HG03571 (cell line): Measurements from ENCODE around the gene LTB4R.
A peak's percentile ranks its signal among the peaks of the same experiment; 100 is the strongest.

Experiments used
- ATAC-seq: cut with Tn5 transposase; IDR thresholded peaks from one replicate; pipeline ENCODE4 v1.9.1; 2021; ENCODE audit not compliant: unreplicated experiment

The LTB4R gene

GRCh38 chr14:24299255-24300191, 11.8 kb upstream of the LTB4R start, which contains the start of the genes DHRS1 and NOP9:
Gene DHRS1 (minus strand): TSS chr14:24299780. CDS start chr14:24299106, 674 bp downstream.
Gene NOP9 (plus strand): TSS chr14:24299850. CDS start chr14:24299955, 105 bp downstream.
- ATAC-seq, result peak; percentile 60

- ATAC-seq, result no peak
Measured at GRCh38 chr14:24300326-24300980, 10.8 kb upstream of the LTB4R start.

GRCh38 chr14:24304019-24304387, 7.3 kb upstream of the LTB4R start:
- ATAC-seq, result no peak

GRCh38 chr14:24307156-24307574, 4.1 kb upstream of the LTB4R start:
- no peak for ATAC-seq

- ATAC-seq, result no peak
Measured at GRCh38 chr14:24307575-24308341, 3.5 kb upstream of the LTB4R start, which contains the start of gene CIDEB. Gene CIDEB (minus strand): TSS chr14:24307977. CDS start chr14:24307858, 119 bp downstream.

GRCh38 chr14:24308342-24309124, 2.8 kb upstream of the LTB4R start:
- no peak for ATAC-seq

- no peak for ATAC-seq
Measured at GRCh38 chr14:24309538-24310264, 1.6 kb upstream of the LTB4R start, which contains the start of gene LTB4R2. Gene LTB4R2 (plus strand): TSS chr14:24310140. CDS start chr14:24310665, 525 bp downstream.

- ATAC-seq, result no peak
Measured at GRCh38 chr14:24310265-24310645, 1.0 kb upstream of the LTB4R start.

GRCh38 chr14:24311837-24312615, 724 bp downstream of the LTB4R start:
- no peak for ATAC-seq

GRCh38 chr14:24312736-24313507, 1.6 kb downstream of the LTB4R start:
- no peak for ATAC-seq

- ATAC-seq, result no peak
Measured at GRCh38 chr14:24313913-24314312, 2.6 kb downstream of the LTB4R start.

- no peak for ATAC-seq
Measured at GRCh38 chr14:24314377-24315193, 3.3 kb downstream of the LTB4R start.

GRCh38 chr14:24315243-24315806, 4.0 kb downstream of the LTB4R start:
- no peak for ATAC-seq

- ATAC-seq, result no peak
Measured at GRCh38 chr14:24315807-24316596, 4.7 kb downstream of the LTB4R start.

GRCh38 chr14:24316597-24316950, 5.3 kb downstream of the LTB4R start:
- ATAC-seq, result no peak
